ENCODE results near the gene NR4A3. TPM values are rescaled to one million over a fixed set of nuclear protein-coding genes. Genes with fewer than 3 reads are reported as not detected.

NR4A3 gene
- total RNA-seq, 1 experiment from 2014 or later: 0.24 TPM

- H3K14ac ChIP-seq (ENCODE audit: insufficient read depth, low read length): peak within 1 kb of the TSS; percentile 96
- H3K79me1 ChIP-seq (ENCODE audit: insufficient read depth, low read depth, low read length, poor library complexity, severe bottlenecking): no peaks in the 10 kb centered on the region
- H3K4me2 ChIP-seq (ENCODE audit: insufficient read depth, insufficient read length, low read length): peak within 1 kb of the TSS; percentile 89
- no peak within 1 kb of the TSS for H3K27ac ChIP-seq (ENCODE audit: insufficient read length, low read depth, low read length)
- Mint-ChIP-seq H3K36me3 (ENCODE audit: insufficient read depth in 1 of 3, low read depth in 3 of 3) (peaks cover 0 to 5% (median 4%) of the 10 kb centered on the region in 3 experiments; a peak in 2 of 7 replicates), H3K27ac (peak within 1 kb of the TSS; percentile 69 to 94 (median 93); a peak in 5 of 7 replicates), H3K4me1 (peaks cover 30 to 38% of the 10 kb centered on the region in 2 experiments), H3K4me3 (peak within 1 kb of the TSS; percentile 87 to 93), H3K9me3 (no peaks in the 10 kb centered on the region), H3K27me3 (ENCODE audit: low read depth) (peaks cover 5% of the 10 kb centered on the region)
- WGBS (ENCODE audit: extremely low coverage, insufficient read length, low lambda C conversion rate): no CpG with 5 or more reads among the region's 76 CpGs
- peak within 1 kb of the TSS; percentile 50 for H4K5ac ChIP-seq (ENCODE audit: insufficient read length, low read depth, low read length)
- peak within 1 kb of the TSS; percentile 40 for H3K56ac ChIP-seq (ENCODE audit: insufficient read length, low read depth, low read length)
- no peak within 1 kb of the TSS for H4K91ac ChIP-seq (ENCODE audit: insufficient read length, low read depth, low read length)
- no peak within 1 kb of the TSS for H3K23ac ChIP-seq (ENCODE audit: insufficient read length, low read depth, low read length)
- no peaks in the 10 kb centered on the region for H4K20me1 ChIP-seq (ENCODE audit: control insufficient read depth, insufficient read depth, insufficient read length)
- H2AK5ac ChIP-seq (ENCODE audit: insufficient read length, low read length): no peak within 1 kb of the TSS
- H2BK20ac ChIP-seq (ENCODE audit: low read depth, low read length, poor library complexity, severe bottlenecking): no peak within 1 kb of the TSS
- peaks cover 5% of the 10 kb centered on the region; the same call in 1 of the 2 replicates for H3K4me1 ChIP-seq (ENCODE audit: insufficient read depth, low read length)
- no peak within 1 kb of the TSS for H4K8ac ChIP-seq (replicated peaks; ENCODE audit: insufficient read length, low read depth, low read length)
- H2BK120ac ChIP-seq (ENCODE audit: low read depth, low read length, poor library complexity, severe bottlenecking): no peak within 1 kb of the TSS
- H3K23me2 ChIP-seq (ENCODE audit: insufficient read length, low read depth, low read length, poor library complexity, severe bottlenecking): peaks cover 7% of the 10 kb centered on the region
- peak within 1 kb of the TSS; percentile 49 for H2BK5ac ChIP-seq (ENCODE audit: insufficient read length, low read length)
- H3K18ac ChIP-seq (ENCODE audit: insufficient read length, low read depth, low read length): peak within 1 kb of the TSS; percentile 95
- H3K9me3 ChIP-seq (ENCODE audit: control insufficient read depth, low read depth, low read length): no peaks in the 10 kb centered on the region
- peak; percentile 83 for DNase-seq
- H3T11ph ChIP-seq (ENCODE audit: low read length): no peak within 1 kb of the TSS
- no peak within 1 kb of the TSS for H3K4ac ChIP-seq (ENCODE audit: low read depth, low read length)
- H2BK15ac ChIP-seq (ENCODE audit: low read depth, low read length): no peak within 1 kb of the TSS
- no peaks in the 10 kb centered on the region for H3K79me2 ChIP-seq (ENCODE audit: insufficient read depth, low read length)
- 0 out of 3 replicates have a peak, but pooled peaks have one; percentile 7 for TF ChIP-seq CTCF (conservative IDR thresholded peaks at IDR 0.05)
- no peaks in the 10 kb centered on the region for H3K27me3 ChIP-seq (ENCODE audit: insufficient read depth, low read length)
- peak within 1 kb of the TSS; percentile 89 for H3K9ac ChIP-seq (ENCODE audit: extremely low read depth, insufficient read length, low read length)
- no peak within 1 kb of the TSS for H2AFZ ChIP-seq (ENCODE audit: low read length)
- peak within 1 kb of the TSS; percentile 63 for H2BK12ac ChIP-seq (ENCODE audit: insufficient read length, low read depth, low read length)
Measured at GRCh38 chr9:99906403-99907207, 84.9 kb downstream of the NR4A3 start, which contains the start of gene STX17. Gene STX17, plus strand, starts transcription at chr9:99906654. Its CDS starts 8,586 bp downstream, at chr9:99915240.

Measured in H9 (cell line).